ENCODE data around the gene UPF2.

DNA sequence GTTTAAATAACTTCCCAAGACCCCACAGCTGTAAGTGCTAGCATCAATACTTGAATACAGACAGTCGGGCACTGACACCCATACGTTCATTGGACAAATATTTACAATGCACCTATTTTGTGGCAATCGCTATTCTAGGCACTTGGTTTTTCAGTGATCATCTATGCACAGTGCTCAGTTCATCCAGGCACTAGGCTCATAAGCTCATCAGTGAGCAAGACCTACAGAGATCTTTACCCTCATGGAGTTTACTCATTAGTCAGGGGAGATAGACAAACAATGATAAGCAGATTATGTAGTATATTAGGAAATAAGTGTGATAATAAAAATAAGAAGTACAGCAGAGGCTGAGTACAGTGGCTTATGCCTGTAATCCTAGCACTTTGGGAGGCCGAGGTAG lies 18.5 kb upstream of the UPF2 start:
- TF ChIP-seq, protein P1, sequence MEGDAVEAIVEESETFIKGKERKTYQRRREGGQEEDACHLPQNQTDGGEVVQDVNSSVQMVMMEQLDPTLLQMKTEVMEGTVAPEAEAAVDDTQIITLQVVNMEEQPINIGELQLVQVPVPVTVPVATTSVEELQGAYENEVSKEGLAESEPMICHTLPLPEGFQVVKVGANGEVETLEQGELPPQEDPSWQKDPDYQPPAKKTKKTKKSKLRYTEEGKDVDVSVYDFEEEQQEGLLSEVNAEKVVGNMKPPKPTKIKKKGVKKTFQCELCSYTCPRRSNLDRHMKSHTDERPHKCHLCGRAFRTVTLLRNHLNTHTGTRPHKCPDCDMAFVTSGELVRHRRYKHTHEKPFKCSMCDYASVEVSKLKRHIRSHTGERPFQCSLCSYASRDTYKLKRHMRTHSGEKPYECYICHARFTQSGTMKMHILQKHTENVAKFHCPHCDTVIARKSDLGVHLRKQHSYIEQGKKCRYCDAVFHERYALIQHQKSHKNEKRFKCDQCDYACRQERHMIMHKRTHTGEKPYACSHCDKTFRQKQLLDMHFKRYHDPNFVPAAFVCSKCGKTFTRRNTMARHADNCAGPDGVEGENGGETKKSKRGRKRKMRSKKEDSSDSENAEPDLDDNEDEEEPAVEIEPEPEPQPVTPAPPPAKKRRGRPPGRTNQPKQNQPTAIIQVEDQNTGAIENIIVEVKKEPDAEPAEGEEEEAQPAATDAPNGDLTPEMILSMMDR (IDR thresholded peaks at IDR 0.05): no peak
- TF ChIP-seq POLR2A (IDR thresholded peaks at IDR 0.05): no peak
- no peak for TF ChIP-seq EP300 (IDR thresholded peaks at IDR 0.05; ENCODE audit: low read depth)

Data from transverse colon (tissue), 3 donors.